HEK293 (cell line): ENCODE results near the gene CDCA3.
A peak's percentile ranks its signal among the peaks of the same experiment; 100 is the strongest.

Experiments
- ELK4 ChIP-seq: IDR thresholded peaks from 2 replicates; pipeline ENCODE4 v1.6.1; 2011; ENCODE audit warnings: mild to moderate bottlenecking, low read depth, low read length, borderline replicate concordance
- SETDB1 ChIP-seq: IDR thresholded peaks from one replicate; pipeline ENCODE4 v1.6.1; 2017; ENCODE audit warnings: mild to moderate bottlenecking, low read length, moderate library complexity, mixed read lengths; ENCODE audit not compliant: insufficient read length
- ZBTB26 ChIP-seq: fragments of 450-650 bp; formaldehyde crosslinking; optimal IDR thresholded peaks from 2 replicates; pipeline ENCODE3; 2016; ENCODE audit warnings: missing biosample characterization, mild to moderate bottlenecking, missing genetic modification characterization
- ZNF138 ChIP-seq: fragments of 450-650 bp; formaldehyde crosslinking; IDR thresholded peaks from 2 replicates; pipeline ENCODE4 v1.5.1; 2016; ENCODE audit warnings: missing biosample characterization, missing genetic modification characterization, borderline replicate concordance

GRCh38 chr12:6851921-6852650 lies 1.0 kb upstream of the CDCA3 start, which contains the start of gene USP5:
- TF ChIP-seq ELK4 (no peak), ZNF138 (tag by site-specific recombination) (no peak), ZBTB26 (tag by site-specific recombination) (peak; percentile 94), SETDB1 (no peak)
